ENCODE results near the gene OAS1.

OAS1 gene

DNA sequence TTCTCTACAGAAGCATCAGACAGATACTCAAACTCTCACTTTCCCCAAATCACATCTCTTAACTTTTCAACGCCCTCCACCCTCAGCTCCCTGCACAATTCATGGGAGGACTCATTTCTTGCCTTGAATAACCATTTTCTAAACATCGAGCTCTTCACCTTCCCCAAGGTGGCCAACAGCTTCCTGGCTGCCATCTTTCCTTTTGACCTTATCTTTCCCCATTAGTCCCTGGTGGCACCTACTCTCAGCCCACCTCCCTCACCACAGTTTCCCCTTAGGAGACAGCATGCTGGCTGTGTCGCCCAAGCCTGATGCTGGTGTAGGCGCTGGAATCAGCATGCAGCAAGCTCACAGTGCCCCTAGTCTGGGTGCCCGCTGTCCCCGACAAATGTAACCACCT, 8.4 kb upstream of the OAS1 start:
- H3K4me3 ChIP-seq (ENCODE audit: low read length in 2 of 2): no peak overlapping the region
- H3K27me3 ChIP-seq (ENCODE audit: control insufficient read depth in 3 of 3, insufficient read depth in 3 of 3, low read depth in 1 of 3, low read length in 3 of 3): no peaks in the 10 kb centered on the region
- H3K4me2 ChIP-seq (ENCODE audit: insufficient read depth, low read length, poor library complexity, severe bottlenecking): no peak overlapping the region
- H3K9ac ChIP-seq (ENCODE audit: low read depth, low read length, poor library complexity): no peak overlapping the region
- no peak for DNase-seq (ENCODE audit: low spot score)
- H4K8ac ChIP-seq (ENCODE audit: low read depth, low read length): no peak overlapping the region
- no peak overlapping the region for H4K91ac ChIP-seq (ENCODE audit: low read depth, low read length, poor library complexity)
- no peak overlapping the region for H3K4ac ChIP-seq (ENCODE audit: low read length)
- peak overlapping the region; percentile 11 for H2AK5ac ChIP-seq (ENCODE audit: low read depth, low read length)
- no peaks in the 10 kb centered on the region for H3K79me1 ChIP-seq (ENCODE audit: low read depth, low read length)
- H3K9me3 ChIP-seq (replicated peaks in 1 of 2; ENCODE audit: control insufficient read depth in 2 of 2, insufficient read depth in 1 of 2, low read depth in 1 of 2, low read length in 2 of 2): no peaks in the 10 kb centered on the region
- no peaks in the 10 kb centered on the region for H3K4me1 ChIP-seq (ENCODE audit: control insufficient read depth in 2 of 2, insufficient read depth in 1 of 2, low read depth in 1 of 2, low read length in 2 of 2)
- no peak overlapping the region for H2AFZ ChIP-seq (ENCODE audit: low read length)
- H2BK15ac ChIP-seq (ENCODE audit: low read length): no peak overlapping the region
- no peak overlapping the region for H2BK5ac ChIP-seq (ENCODE audit: low read length)
- no peak overlapping the region for H2BK120ac ChIP-seq (ENCODE audit: low read depth, low read length)
- H3K18ac ChIP-seq (ENCODE audit: low read length): peak overlapping the region; percentile 15
- H3K14ac ChIP-seq (ENCODE audit: low read length): no peak overlapping the region
- H3K36me3 ChIP-seq (replicated peaks in 1 of 2; ENCODE audit: control insufficient read depth in 2 of 2, insufficient read depth in 2 of 2, low read length in 2 of 2): no peaks in the 10 kb centered on the region
- WGBS, 2 donors (ENCODE audit: extremely low coverage in 2 of 2, insufficient read length in 2 of 2, insufficient replicate concordance in 1 of 2): 100% methylated on average over 1 of the region's 6 CpGs; no CpG with 5 or more reads in 1 of the 2 donors
- H3K27ac ChIP-seq (replicated peaks; ENCODE audit: low read length): no peak overlapping the region
- peak overlapping the region; percentile 2 for H3K23ac ChIP-seq (ENCODE audit: low read depth, low read length, poor library complexity)
- H2BK12ac ChIP-seq (ENCODE audit: low read length): no peak overlapping the region

DNA sequence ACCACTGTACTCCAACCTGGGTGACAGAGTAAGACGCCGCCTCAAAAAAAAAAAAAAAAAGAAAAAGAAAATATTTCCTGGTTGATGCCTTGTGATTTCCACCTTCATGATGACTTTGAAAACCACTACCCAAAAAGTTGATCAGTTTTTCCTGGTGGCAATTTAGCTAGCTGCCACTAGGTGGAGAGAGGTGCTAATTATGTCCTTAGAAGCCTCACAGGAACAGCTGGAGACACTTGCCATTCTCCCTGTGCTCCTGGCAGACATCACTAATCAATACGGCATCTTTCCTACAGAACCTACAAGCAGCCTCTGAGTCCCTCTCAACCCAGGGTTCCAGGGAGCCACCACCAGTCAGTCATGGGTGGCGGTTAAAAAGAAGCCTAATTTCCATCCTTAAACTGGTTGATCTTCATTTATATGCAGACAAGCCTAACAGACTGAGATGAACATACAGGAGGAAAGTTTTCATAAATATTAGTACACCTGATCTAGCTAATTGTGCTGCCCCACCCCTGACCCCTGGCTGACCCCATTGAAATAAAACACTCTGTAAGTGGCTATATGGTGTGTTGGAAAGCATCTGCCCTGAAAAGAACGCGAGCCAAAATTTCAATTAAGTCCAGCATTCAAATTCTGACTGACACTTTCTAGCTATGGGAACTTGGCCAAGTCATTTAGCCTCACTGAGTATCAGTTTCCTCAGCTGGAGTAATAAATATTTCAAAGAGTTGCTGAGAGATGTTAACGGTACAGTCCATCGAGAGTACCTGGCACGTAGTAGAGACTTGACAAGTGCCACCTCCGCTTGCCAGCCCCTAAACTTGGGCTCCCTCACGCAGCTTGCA, 6.2 kb upstream of the OAS1 start:
- H3K36me3 ChIP-seq (replicated peaks in 1 of 2; ENCODE audit: control insufficient read depth in 2 of 2, insufficient read depth in 2 of 2, low read length in 2 of 2): no peaks in the 10 kb centered on the region
- no peak overlapping the region for H2AFZ ChIP-seq (ENCODE audit: low read length)
- H2BK12ac ChIP-seq (ENCODE audit: low read length): no peak overlapping the region
- H3K9ac ChIP-seq (ENCODE audit: low read depth, low read length, poor library complexity): no peak overlapping the region
- no peak overlapping the region for H3K18ac ChIP-seq (ENCODE audit: low read length)
- H3K4me2 ChIP-seq (ENCODE audit: insufficient read depth, low read length, poor library complexity, severe bottlenecking): no peak overlapping the region
- no peak overlapping the region for H2AK5ac ChIP-seq (ENCODE audit: low read depth, low read length)
- H3K27me3 ChIP-seq (ENCODE audit: control insufficient read depth in 3 of 3, insufficient read depth in 3 of 3, low read depth in 1 of 3, low read length in 3 of 3): no peaks in the 10 kb centered on the region
- H3K4ac ChIP-seq (ENCODE audit: low read length): no peak overlapping the region
- DNase-seq (ENCODE audit: low spot score): peak; percentile 4
- WGBS, 2 donors (ENCODE audit: extremely low coverage in 2 of 2, insufficient read length in 2 of 2, insufficient replicate concordance in 1 of 2): no CpG with 5 or more reads among the region's 11 CpGs
- no peak overlapping the region for H3K4me3 ChIP-seq (ENCODE audit: low read length in 2 of 2)
- no peak overlapping the region for H3K14ac ChIP-seq (ENCODE audit: low read length)
- no peak overlapping the region for H3K27ac ChIP-seq (replicated peaks; ENCODE audit: low read length)
- H3K23ac ChIP-seq (ENCODE audit: low read depth, low read length, poor library complexity): no peak overlapping the region
- no peaks in the 10 kb centered on the region for H3K9me3 ChIP-seq (replicated peaks in 1 of 2; ENCODE audit: control insufficient read depth in 2 of 2, insufficient read depth in 1 of 2, low read depth in 1 of 2, low read length in 2 of 2)
- no peaks in the 10 kb centered on the region for H3K79me1 ChIP-seq (ENCODE audit: low read depth, low read length)
- no peak overlapping the region for H4K91ac ChIP-seq (ENCODE audit: low read depth, low read length, poor library complexity)
- H2BK5ac ChIP-seq (ENCODE audit: low read length): no peak overlapping the region
- no peak overlapping the region for H2BK120ac ChIP-seq (ENCODE audit: low read depth, low read length)
- no peak overlapping the region for H2BK15ac ChIP-seq (ENCODE audit: low read length)
- no peak overlapping the region for H4K8ac ChIP-seq (ENCODE audit: low read depth, low read length)
- no peaks in the 10 kb centered on the region for H3K4me1 ChIP-seq (ENCODE audit: control insufficient read depth in 2 of 2, insufficient read depth in 1 of 2, low read depth in 1 of 2, low read length in 2 of 2)

DNA sequence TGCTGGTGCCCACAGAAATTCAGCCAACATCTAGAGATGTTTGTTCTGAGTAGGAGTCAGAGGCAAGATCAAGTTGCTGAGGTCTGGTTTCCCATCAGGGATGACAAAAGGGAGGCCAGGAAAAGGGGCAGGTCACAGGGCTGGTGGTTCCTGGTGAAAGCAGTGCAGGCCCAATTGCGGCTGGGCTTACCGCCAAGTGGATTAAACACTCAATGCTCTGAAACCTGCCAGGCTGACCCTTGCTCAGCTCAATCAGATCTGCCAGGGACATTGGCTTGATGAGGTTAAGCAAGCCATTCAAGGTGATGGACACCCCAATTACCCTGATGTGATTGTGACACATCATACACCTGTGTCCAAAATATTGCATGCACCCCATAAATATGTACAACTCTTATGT, 5.5 kb upstream of the OAS1 start:
- Histone ChIP-seq H2BK5ac (ENCODE audit: low read length) (no peak overlapping the region), H3K14ac (ENCODE audit: low read length) (no peak overlapping the region), H2AFZ (ENCODE audit: low read length) (no peak overlapping the region), H3K9me3 (replicated peaks in 1 of 2; ENCODE audit: control insufficient read depth in 2 of 2, insufficient read depth in 1 of 2, low read depth in 1 of 2, low read length in 2 of 2) (no peaks in the 10 kb centered on the region), H3K18ac (ENCODE audit: low read length) (no peak overlapping the region), H2BK120ac (ENCODE audit: low read depth, low read length) (no peak overlapping the region), H3K4ac (ENCODE audit: low read length) (no peak overlapping the region), H3K36me3 (replicated peaks in 1 of 2; ENCODE audit: control insufficient read depth in 2 of 2, insufficient read depth in 2 of 2, low read length in 2 of 2) (no peaks in the 10 kb centered on the region), H4K91ac (ENCODE audit: low read depth, low read length, poor library complexity) (no peak overlapping the region), H2BK12ac (ENCODE audit: low read length) (no peak overlapping the region), H2BK15ac (ENCODE audit: low read length) (no peak overlapping the region), H3K4me1 (ENCODE audit: control insufficient read depth in 2 of 2, insufficient read depth in 1 of 2, low read depth in 1 of 2, low read length in 2 of 2) (no peaks in the 10 kb centered on the region), H4K8ac (ENCODE audit: low read depth, low read length) (no peak overlapping the region), H2AK5ac (ENCODE audit: low read depth, low read length) (no peak overlapping the region), H3K9ac (ENCODE audit: low read depth, low read length, poor library complexity) (no peak overlapping the region), H3K27ac (replicated peaks; ENCODE audit: low read length) (no peak overlapping the region), H3K27me3 (ENCODE audit: control insufficient read depth in 3 of 3, insufficient read depth in 3 of 3, low read depth in 1 of 3, low read length in 3 of 3) (no peaks in the 10 kb centered on the region), H3K79me1 (ENCODE audit: low read depth, low read length) (no peaks in the 10 kb centered on the region), H3K4me2 (ENCODE audit: insufficient read depth, low read length, poor library complexity, severe bottlenecking) (no peak overlapping the region), H3K23ac (ENCODE audit: low read depth, low read length, poor library complexity) (no peak overlapping the region), H3K4me3 (ENCODE audit: low read length in 2 of 2) (no peak overlapping the region)
- DNase-seq (ENCODE audit: low spot score): no peak
- no CpG with 5 or more reads among the region's 2 CpGs for whole genome bisulfite sequencing, 2 donors (ENCODE audit: extremely low coverage in 2 of 2, insufficient read length in 2 of 2, insufficient replicate concordance in 1 of 2)

DNA sequence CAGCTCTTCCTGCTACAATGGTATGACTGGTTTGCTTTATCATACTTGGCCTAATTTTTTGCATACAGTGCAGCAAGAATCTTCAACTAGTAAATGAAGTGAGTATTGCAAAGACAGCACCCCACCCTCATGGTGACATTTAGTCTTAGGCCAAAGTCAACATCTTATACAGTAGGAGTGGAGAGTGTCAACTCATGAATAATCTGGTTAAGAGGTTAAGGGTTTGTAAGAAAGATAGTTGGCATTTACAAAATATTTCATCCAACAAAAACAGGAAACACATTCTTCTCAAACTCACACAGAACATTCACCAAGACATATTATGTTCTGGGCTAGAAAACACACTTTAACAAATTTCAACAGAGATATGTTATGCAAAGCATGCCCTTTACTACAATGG, 2.2 kb upstream of the OAS1 start:
- Histone ChIP-seq H3K4me1 (ENCODE audit: control insufficient read depth in 2 of 2, insufficient read depth in 1 of 2, low read depth in 1 of 2, low read length in 2 of 2) (peaks cover 0 to 3% of the 10 kb centered on the region in 2 donors), H3K4me2 (ENCODE audit: insufficient read depth, low read length, poor library complexity, severe bottlenecking) (no peak overlapping the region), H4K91ac (ENCODE audit: low read depth, low read length, poor library complexity) (no peak overlapping the region), H3K27me3 (ENCODE audit: control insufficient read depth in 3 of 3, insufficient read depth in 3 of 3, low read depth in 1 of 3, low read length in 3 of 3) (no peaks in the 10 kb centered on the region), H3K23ac (ENCODE audit: low read depth, low read length, poor library complexity) (no peak overlapping the region), H3K36me3 (replicated peaks in 1 of 2; ENCODE audit: control insufficient read depth in 2 of 2, insufficient read depth in 2 of 2, low read length in 2 of 2) (no peaks in the 10 kb centered on the region), H2BK15ac (ENCODE audit: low read length) (no peak overlapping the region), H3K4me3 (ENCODE audit: low read length in 2 of 2) (no peak overlapping the region), H3K9ac (ENCODE audit: low read depth, low read length, poor library complexity) (no peak overlapping the region), H3K79me1 (ENCODE audit: low read depth, low read length) (no peaks in the 10 kb centered on the region), H2AK5ac (ENCODE audit: low read depth, low read length) (no peak overlapping the region), H4K8ac (ENCODE audit: low read depth, low read length) (no peak overlapping the region), H3K9me3 (replicated peaks in 1 of 2; ENCODE audit: control insufficient read depth in 2 of 2, insufficient read depth in 1 of 2, low read depth in 1 of 2, low read length in 2 of 2) (no peaks in the 10 kb centered on the region), H2BK5ac (ENCODE audit: low read length) (no peak overlapping the region), H3K14ac (ENCODE audit: low read length) (no peak overlapping the region), H2BK120ac (ENCODE audit: low read depth, low read length) (no peak overlapping the region), H3K27ac (replicated peaks; ENCODE audit: low read length) (no peak overlapping the region), H2BK12ac (ENCODE audit: low read length) (no peak overlapping the region), H3K18ac (ENCODE audit: low read length) (no peak overlapping the region), H3K4ac (ENCODE audit: low read length) (no peak overlapping the region), H2AFZ (ENCODE audit: low read length) (no peak overlapping the region)
- DNase-seq (ENCODE audit: low spot score): no peak
